Left lobe of liver (tissue), 2 donors: ENCODE measurements around the gene DPEP2NB. TPM values are rescaled to one million over a fixed set of nuclear protein-coding genes. Genes with fewer than 3 reads are reported as not detected.

Experiments used
- ATAC-seq: fragments of 200-7000 bp; cut with Tn5 transposase; one replicate; pipeline ENCODE4 v1.9.1; 2020; ENCODE audit warnings: mild to moderate bottlenecking, moderate library complexity
- DNase-seq: peaks from one replicate; pipeline ENCODE4 v3.0.0-alpha.2; 2020; ENCODE audit warnings: low spot score
- total RNA-seq: library from RNA; stranded (reverse); gene quantifications from one replicate; pipeline ENCODE4 v1.2.1, GENCODE V29; 2021
- donor health status: DM: no; HTN: no; CAD: no; lungs with moderate emphysema.
- donor health status: DM: no; HTN: yes; CAD: no.

The DPEP2NB gene
- total RNA-seq, 1 donor from 2014 or later: not detected

- no peak for ATAC-seq
- DNase-seq: no peak
These were observed 51.1 kb downstream of the DPEP2NB start for GRCh38 chr16:67964477-67965131.

GRCh38 chr16:67963662-67964321 is 51.9 kb downstream of the DPEP2NB start:
- no peak for DNase-seq

More at GRCh38 chr16:67963662-67964321, 51.9 kb downstream of the DPEP2NB start:
- ATAC-seq: no peak

Other genes with a start within 250 kb of the DPEP2NB start
- 35.6 TPM for gene RANBP10, start 209.4 kb downstream of the DPEP2NB start, total RNA-seq
- 2.1 TPM for gene TSNAXIP1, start 209.0 kb downstream of the DPEP2NB start, total RNA-seq
- gene THAP11, start 173.6 kb downstream of the DPEP2NB start, total RNA-seq: 12.8 TPM
- 23.2 TPM for gene NUTF2, start 169.0 kb downstream of the DPEP2NB start, total RNA-seq
- gene CENPT, start 168.2 kb downstream of the DPEP2NB start, total RNA-seq: 23.1 TPM
- gene EDC4, start 142.9 kb downstream of the DPEP2NB start, total RNA-seq: 22.1 TPM
- 0.88 TPM for gene NRN1L, start 131.0 kb downstream of the DPEP2NB start, total RNA-seq
- gene PSKH1, start 122.7 kb downstream of the DPEP2NB start, total RNA-seq: 18.2 TPM
- gene CTRL, start 84.0 kb downstream of the DPEP2NB start, total RNA-seq: 0.73 TPM
- 21.7 TPM for gene PSMB10, start 79.1 kb downstream of the DPEP2NB start, total RNA-seq
- 172 TPM for gene LCAT, start 71.8 kb downstream of the DPEP2NB start, total RNA-seq
- 20.1 TPM for gene SLC12A4, start 47.3 kb downstream of the DPEP2NB start, total RNA-seq
- not detected for gene DPEP3, start 35.4 kb downstream of the DPEP2NB start, total RNA-seq
- 1.0 TPM for gene DPEP2, start 16.4 kb downstream of the DPEP2NB start, total RNA-seq
- 5.1 TPM for gene DDX28, start 7.3 kb upstream of the DPEP2NB start, total RNA-seq
- 7.6 TPM for gene DUS2, start 7.4 kb upstream of the DPEP2NB start, total RNA-seq
- gene NFATC3, start 69.5 kb upstream of the DPEP2NB start, total RNA-seq: 27.6 TPM
- gene ESRP2, start 220.2 kb upstream of the DPEP2NB start, total RNA-seq: 78.9 TPM
- gene PLA2G15, start 229.5 kb upstream of the DPEP2NB start, total RNA-seq: 12.5 TPM
- gene SLC7A6, start 248.6 kb upstream of the DPEP2NB start, total RNA-seq: 1.6 TPM